HTR-8/SVneo (cell line): Measurements from ENCODE around the gene MNAT1.
"Not testable (repeated sequence)": the region's sequence is repeated elsewhere in the genome, so short reads cannot be mapped to it uniquely, and the experiment has no call there.

Source experiments
- DNase-seq: peaks from one replicate; pipeline ENCODE4 v3.0.0; 2011; ENCODE audit warnings: low spot score, mixed read lengths; ENCODE audit not compliant: insufficient read length
- FAIRE-seq: peaks from 2 replicates; lab custom pipeline; 2011; peaks lifted over from hg19 to GRCh38; lab: Jason Lieb, UNC

The MNAT1 gene

GRCh38 chr14:60796434-60796833, 61.9 kb downstream of the MNAT1 start:
- DNase-seq (no peak), FAIRE-seq (peak; percentile 97)

GRCh38 chr14:60800409-60800808, 65.8 kb downstream of the MNAT1 start:
- FAIRE-seq: peak; percentile 26
- no peak for DNase-seq

- DNase-seq (no peak), FAIRE-seq (no peak)
These were observed 69.3 kb downstream of the MNAT1 start for GRCh38 chr14:60803871-60804270.

GRCh38 chr14:60805841-60806430, 71.4 kb downstream of the MNAT1 start:
- FAIRE-seq (peak; percentile 99), DNase-seq (peak; percentile 48)

GRCh38 chr14:60807247-60807646, 72.7 kb downstream of the MNAT1 start:
- DNase-seq (no peak), FAIRE-seq (peak; percentile 69)

- no peak for FAIRE-seq
- peak; percentile 50 for DNase-seq
These were observed 73.4 kb downstream of the MNAT1 start for GRCh38 chr14:60807971-60808370.

GRCh38 chr14:60812987-60813386, 78.4 kb downstream of the MNAT1 start:
- DNase-seq: no peak
- peak; percentile 99 for FAIRE-seq

- FAIRE-seq (peak; percentile 95), DNase-seq (no peak)
These were observed 80.8 kb downstream of the MNAT1 start for GRCh38 chr14:60815371-60815770.

- FAIRE-seq (no peak), DNase-seq (no peak)
These were observed 82.6 kb downstream of the MNAT1 start for GRCh38 chr14:60817113-60817512.

- peak; percentile 96 for FAIRE-seq
- no peak for DNase-seq
These were observed 85.0 kb downstream of the MNAT1 start for GRCh38 chr14:60819575-60819974.

- peak; percentile 46 for FAIRE-seq
These were observed 104.0 kb downstream of the MNAT1 start for GRCh38 chr14:60838601-60839000.

GRCh38 chr14:60839057-60839456, 104.5 kb downstream of the MNAT1 start:
- DNase-seq (no peak), FAIRE-seq (no peak)

More at GRCh38 chr14:60838601-60839000, 104.0 kb downstream of the MNAT1 start:
- no peak for DNase-seq

- DNase-seq (no peak), FAIRE-seq (peak; percentile 97)
These were observed 105.1 kb downstream of the MNAT1 start for GRCh38 chr14:60839657-60840056.

- FAIRE-seq (no peak), DNase-seq (no peak)
These were observed 105.8 kb downstream of the MNAT1 start for GRCh38 chr14:60840313-60840712.

GRCh38 chr14:60845523-60845922, 111.0 kb downstream of the MNAT1 start:
- FAIRE-seq: peak; percentile 68
- no peak for DNase-seq

- no peak for DNase-seq
- FAIRE-seq: peak; percentile 86
These were observed 113.5 kb downstream of the MNAT1 start for GRCh38 chr14:60848066-60848465.

GRCh38 chr14:60851692-60852091, 117.1 kb downstream of the MNAT1 start:
- FAIRE-seq, DNase-seq: not testable (repeated sequence)

- FAIRE-seq (no peak), DNase-seq (no peak)
These were observed 121.5 kb downstream of the MNAT1 start for GRCh38 chr14:60856111-60856510.

- FAIRE-seq (peak; percentile 86), DNase-seq (no peak)
These were observed 125.0 kb downstream of the MNAT1 start for GRCh38 chr14:60859525-60859924.

- DNase-seq (no peak), FAIRE-seq (peak; percentile 83)
These were observed 127.1 kb downstream of the MNAT1 start for GRCh38 chr14:60861545-60862140.

GRCh38 chr14:60862283-60862682, 127.7 kb downstream of the MNAT1 start:
- peak; percentile 86 for FAIRE-seq
- no peak for DNase-seq

- FAIRE-seq (peak; percentile 85), DNase-seq (no peak)
These were observed 128.7 kb downstream of the MNAT1 start for GRCh38 chr14:60863249-60863648.
